ENCODE results near the gene IL17B.

DNA sequence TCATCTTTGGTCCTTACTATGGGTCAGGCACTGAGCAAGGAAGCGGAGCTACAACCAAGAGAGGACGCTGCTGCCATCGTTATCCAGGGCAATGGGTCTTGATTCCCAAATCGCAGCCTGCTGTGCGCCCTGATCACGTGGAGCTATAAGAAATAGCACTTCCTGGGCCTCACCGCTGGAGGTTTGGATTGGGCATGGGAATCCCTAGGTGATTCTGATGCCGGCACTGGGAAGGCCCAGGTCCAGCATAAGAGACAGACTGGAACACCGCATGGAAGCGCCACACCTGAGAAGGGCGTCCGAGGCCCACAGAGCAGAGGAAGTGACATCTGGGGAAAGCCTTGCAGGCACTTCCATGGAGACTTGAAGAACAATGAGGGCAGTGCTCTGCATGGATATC lies 3.0 kb downstream of the IL17B start:
- TF ChIP-seq, protein P1, sequence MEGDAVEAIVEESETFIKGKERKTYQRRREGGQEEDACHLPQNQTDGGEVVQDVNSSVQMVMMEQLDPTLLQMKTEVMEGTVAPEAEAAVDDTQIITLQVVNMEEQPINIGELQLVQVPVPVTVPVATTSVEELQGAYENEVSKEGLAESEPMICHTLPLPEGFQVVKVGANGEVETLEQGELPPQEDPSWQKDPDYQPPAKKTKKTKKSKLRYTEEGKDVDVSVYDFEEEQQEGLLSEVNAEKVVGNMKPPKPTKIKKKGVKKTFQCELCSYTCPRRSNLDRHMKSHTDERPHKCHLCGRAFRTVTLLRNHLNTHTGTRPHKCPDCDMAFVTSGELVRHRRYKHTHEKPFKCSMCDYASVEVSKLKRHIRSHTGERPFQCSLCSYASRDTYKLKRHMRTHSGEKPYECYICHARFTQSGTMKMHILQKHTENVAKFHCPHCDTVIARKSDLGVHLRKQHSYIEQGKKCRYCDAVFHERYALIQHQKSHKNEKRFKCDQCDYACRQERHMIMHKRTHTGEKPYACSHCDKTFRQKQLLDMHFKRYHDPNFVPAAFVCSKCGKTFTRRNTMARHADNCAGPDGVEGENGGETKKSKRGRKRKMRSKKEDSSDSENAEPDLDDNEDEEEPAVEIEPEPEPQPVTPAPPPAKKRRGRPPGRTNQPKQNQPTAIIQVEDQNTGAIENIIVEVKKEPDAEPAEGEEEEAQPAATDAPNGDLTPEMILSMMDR (IDR thresholded peaks at IDR 0.05), result no peak
- no peak for TF ChIP-seq POLR2A (IDR thresholded peaks at IDR 0.05)

All from adrenal gland (tissue), 5 donors.